Activated CD4-positive, alpha-beta T cell treated with anti-CD3 and anti-CD28 coated beads, Interleukin-2, amount 50 U/mL, for 48 hours (primary cell): ENCODE data around the gene PAM.
"Not testable (repeated sequence)": the region's sequence is repeated elsewhere in the genome, so short reads cannot be mapped to it uniquely, and the experiment has no call there.

Experiments
- DNase-seq, 2 experiments: peaks; one replicate each; pipeline ENCODE4 v3.0.0-alpha.2; 2020

The PAM gene

GRCh38 chr5:102753889-102754766, 977 bp upstream of the PAM start:
- peak; percentile 23 to 37 for DNase-seq

DNA sequence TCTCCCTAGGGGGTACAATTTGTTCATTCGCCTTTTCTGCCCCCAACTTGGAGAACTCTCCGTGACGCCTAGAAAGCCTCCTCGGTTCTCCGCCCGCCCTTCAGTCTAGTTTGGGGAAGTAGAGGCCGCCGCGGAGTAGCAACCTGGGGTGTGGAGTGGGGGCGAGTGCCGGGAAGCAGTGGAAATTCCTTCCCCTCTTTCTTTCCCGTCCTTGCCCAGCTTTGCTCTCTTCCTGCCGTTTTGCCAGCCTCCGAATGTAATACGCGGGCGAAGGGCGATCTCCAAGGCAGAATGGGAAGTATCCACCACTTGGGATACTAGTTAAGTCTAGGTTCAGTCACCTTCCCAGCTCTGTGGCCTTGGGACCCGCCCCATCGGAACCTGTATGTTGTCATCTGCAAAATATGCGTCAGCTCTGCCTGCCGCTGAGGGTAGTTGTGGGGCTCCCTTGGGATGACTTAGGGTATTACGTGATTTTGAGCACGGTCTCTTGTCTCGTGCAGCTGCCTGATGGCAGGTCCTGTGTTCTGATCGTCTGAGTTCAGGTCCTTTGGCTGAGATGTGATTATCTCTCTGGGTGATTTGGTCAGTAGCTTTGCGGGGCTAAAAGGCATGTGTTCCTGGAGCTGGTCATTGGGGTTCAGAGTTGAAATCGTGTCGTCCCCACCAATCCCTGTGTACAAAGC, 724 bp downstream of the PAM start:
- peak; percentile 79 to 86 for DNase-seq

DNA sequence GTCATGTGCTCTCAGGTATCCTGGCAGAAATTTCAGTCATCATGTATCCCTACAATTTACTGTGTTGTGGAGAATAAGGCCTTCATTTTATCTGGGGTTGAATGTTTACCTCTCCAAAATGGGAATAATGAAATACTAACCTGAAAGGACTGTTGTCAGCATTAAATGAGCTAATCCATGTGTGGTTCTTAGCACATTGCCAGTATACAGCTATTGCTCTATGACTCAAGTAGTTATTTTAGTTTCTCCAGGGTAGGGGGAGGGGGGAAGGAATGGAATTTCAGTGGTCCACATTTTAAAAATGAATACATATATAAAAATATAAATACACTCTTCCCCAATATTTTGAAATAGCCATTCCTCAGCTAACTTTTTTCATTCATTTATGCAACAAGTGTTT, 3.5 kb downstream of the PAM start:
- no peak for DNase-seq

DNA sequence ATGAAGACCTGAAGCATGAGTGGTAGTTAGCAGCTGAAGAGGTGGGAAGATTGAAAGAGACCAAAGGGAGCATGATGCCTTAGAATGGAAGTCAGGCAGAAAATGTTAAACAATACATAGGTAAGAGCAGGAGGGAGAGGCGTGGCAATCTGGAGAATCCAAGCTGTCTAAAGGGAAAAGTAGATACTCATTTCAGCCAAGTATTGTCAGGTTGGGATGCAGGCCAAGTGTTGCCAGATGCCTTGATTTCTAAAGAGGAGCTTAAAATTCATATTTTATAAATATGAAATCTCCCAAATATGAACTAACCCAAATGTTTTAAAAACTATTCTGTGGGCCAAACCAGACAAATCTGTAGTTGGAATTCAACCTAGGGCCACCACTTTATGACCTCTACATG, 4.2 kb downstream of the PAM start:
- no peak for DNase-seq

- DNase-seq = no peak
These were observed 4.6 kb downstream of the PAM start for GRCh38 chr5:102759700-102760099.

- no peak for DNase-seq
These were observed 5.7 kb downstream of the PAM start for GRCh38 chr5:102760815-102761214.

DNA sequence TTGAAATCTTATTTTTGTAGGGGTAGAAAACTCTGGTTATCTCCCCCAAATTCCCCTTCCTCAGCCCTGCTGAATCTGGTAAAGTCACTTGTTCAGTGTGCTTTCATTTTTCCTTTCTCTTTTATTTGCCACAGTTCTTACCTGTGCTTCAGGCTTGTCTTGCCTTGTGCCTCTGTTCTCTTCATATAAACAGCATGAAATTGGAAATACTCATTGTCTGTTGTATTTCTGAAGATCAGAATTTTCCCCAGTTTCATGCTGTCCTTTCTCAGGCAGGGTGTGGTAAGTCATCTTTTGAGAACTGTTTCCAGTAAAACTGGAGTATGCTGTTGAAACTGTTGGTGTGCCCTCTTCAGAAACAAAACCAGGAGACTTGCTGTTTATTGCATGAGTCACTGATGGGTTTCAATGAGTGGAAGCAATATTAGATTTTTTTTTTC, 7.0 kb downstream of the PAM start:
- no peak for DNase-seq

DNA sequence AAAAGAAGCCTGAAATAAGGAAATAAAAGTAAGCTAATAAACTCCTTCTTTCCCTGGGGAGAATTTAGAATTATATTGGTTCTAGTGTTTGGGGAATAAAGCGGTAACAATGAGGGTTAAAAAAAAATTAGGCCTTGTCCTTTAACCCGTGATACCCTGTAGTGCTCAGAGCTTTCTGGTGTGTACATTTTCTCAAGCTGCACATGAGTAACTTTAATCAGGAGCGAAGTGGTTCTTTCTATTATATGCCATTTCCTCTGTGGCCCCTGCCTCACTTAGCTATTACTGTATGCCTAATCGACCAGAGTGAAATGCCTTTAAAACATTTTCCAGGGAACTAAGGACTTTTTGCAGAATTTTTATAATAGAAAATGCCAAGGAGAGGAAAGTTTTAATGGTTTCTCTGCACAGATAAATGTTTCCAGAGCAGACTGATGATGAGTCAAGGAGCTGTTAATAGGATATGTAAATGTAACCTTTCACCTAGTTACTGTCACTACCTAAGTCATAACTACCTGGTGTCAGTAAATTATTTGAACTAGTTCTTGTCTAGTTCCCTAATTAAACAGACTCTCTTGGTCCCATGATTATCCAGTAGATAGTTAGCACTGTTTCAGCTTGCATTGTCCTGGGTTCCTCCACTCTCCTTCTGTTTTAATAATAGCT, 7.6 kb downstream of the PAM start:
- DNase-seq = no peak

- DNase-seq = no peak
These were observed 8.6 kb downstream of the PAM start for GRCh38 chr5:102763734-102764133.

DNA sequence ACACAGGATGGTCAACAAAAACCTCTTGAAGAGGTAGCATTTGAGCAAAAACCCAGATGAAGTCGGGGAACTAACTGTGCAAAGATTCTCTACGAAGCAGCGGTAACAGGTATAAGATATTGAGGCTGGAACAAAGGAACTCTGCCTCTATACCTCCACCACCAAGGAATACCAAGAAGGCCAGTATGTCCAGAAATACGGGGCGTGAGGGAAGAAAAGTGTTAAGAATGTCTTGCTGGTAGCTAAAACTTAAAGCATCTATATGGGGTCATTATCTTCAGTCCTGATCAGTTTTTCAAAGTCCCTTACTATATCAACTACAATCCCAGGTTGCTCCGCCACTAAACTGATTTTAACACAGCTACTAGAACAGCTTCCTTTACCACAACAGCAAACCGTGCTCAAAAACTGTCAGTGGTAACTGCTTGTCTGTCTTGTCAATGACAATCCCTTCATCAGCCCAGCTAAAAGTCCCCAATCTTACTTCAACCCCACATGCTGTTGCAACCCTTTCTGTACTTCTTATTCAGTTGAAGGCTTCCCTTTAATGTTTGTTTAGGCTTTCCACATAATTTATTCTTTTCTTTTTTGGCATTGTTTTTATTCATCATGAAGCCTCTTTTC, 9.4 kb downstream of the PAM start:
- no peak for DNase-seq

DNA sequence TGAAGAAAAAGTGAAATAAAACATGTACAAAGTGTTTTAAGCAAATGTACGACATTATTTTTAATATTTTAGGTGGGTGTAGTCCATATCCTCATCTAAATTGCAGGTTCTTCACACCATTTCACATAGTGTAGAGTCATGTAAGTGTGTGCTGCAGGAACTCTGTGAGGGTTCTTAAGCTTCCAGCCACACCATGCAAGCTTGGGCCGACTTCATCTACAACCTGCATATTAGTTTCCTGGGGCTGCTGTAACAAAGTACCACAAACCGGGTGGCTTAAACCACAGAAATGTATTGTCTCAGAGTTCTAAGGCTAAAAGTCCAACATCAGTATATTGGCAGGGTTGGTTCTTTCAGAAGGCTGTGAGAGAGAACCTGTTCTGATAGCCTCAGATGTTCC, 10.2 kb downstream of the PAM start:
- DNase-seq = no peak

- DNase-seq = no peak
These were observed 11.4 kb downstream of the PAM start for GRCh38 chr5:102766295-102767090.

GRCh38 chr5:102767862-102768261, 12.8 kb downstream of the PAM start:
- no peak for DNase-seq

DNA sequence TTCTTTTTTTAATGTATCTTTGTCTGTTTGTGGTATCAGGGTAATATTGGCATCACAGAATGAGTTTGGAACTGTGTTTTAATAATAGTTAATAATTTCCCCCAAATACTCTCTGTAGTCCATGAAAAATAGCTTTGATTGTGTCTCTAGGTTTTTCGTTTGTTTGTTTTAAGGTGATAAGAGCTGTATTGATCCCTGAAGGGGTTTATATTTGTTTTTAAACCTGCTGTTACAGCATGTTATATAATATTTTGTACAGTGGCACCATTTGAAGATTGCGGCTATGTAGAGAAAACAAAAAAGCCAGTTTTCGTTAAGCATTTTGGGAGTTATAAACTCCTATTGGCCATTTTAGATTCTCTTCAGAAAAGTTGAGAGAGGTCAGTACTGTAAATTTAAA, 15.7 kb downstream of the PAM start:
- DNase-seq = no peak

DNA sequence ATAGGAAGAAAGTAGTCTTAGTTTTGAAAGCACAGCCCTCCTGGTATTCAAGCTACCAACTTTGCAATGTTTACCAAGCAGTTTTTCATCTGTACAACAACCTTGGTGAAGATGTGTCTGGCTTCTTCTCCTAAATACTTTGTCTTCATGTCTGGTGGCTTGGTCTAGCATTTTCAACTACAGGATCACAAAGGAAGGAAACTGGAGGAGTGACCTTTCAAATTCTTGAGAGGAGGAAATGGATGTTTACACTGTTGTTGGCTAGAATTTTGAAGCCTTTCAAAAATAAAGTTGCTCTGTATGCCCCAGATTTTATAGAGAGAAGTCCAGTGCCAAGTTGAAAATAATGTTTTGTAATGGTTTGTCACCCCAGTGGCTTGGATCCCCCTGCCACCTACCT, 16.3 kb downstream of the PAM start:
- no peak for DNase-seq

DNA sequence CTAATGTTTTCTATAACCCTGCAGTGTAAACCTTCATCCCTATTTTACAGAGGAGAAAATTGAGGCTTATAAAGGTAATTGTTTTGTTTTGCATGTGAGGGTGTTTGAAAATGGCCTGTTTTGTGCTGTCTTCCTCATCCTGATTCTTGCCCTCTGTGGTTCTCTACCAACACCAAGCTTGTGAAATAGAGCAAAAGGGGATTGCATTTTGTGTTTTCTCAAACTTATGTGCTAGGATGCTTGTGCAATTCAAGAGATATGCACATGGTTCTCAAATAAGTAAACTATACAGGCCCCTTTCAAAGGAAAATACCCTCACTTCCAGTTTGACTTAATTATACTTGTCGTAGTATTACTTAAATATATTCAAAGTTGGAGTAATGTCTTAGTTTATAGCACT, 17.2 kb downstream of the PAM start:
- DNase-seq = no peak

GRCh38 chr5:102773133-102773532, 18.0 kb downstream of the PAM start:
- no peak for DNase-seq

- not testable (repeated sequence) for DNase-seq
These were observed 20.7 kb downstream of the PAM start for GRCh38 chr5:102775756-102776155.

- no peak for DNase-seq
These were observed 22.0 kb downstream of the PAM start for GRCh38 chr5:102777099-102777498.

DNA sequence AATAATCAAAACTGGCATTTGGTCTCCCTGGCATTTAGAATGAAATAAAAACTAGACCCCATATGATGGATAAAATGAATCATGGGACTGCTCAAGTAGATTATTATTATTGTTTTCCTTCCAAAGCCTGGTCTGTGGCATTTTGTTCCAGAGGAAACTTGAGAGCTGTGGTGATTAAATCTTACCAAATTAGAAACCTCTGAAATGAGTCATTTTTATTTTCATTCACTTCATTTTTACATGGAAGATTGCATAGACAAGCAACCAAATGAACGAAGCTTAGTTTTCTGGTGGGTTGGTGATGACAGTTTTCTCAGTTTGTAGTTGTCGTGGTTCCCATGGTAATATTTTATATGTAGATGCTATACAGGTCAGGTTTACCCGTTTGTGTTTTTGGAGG, 23.4 kb downstream of the PAM start:
- DNase-seq = no peak

GRCh38 chr5:102781359-102781758, 26.3 kb downstream of the PAM start:
- DNase-seq = no peak

DNA sequence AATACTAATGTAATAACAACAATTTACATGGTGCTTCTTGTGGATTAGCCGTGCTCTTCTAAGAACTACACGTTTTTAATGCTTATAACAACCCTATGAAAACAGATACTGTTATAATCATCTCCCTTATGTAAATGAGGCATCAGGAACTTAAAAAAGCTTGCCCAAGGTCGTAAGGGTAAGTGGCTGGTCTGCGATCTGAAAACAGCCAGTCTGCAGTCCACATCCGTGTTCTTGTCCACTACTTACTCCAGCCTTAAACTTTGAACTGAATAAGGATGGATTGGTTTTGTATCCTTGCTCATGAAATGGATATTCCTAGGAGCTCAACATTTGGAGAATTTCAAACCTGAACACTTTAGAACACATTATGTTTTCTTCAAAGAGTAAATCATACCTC, 26.7 kb downstream of the PAM start:
- no peak for DNase-seq
